CD4-positive, alpha-beta T cell treated with Interleukin-1 beta for 1 hour (primary cell): Measurements from ENCODE around the gene LMBRD1.

ENCODE experiments used
- DNase-seq, 2 donors: peaks; one replicate each; pipeline ENCODE4 v3.0.0-alpha.2; 2020 to 2022

LMBRD1 gene

DNA sequence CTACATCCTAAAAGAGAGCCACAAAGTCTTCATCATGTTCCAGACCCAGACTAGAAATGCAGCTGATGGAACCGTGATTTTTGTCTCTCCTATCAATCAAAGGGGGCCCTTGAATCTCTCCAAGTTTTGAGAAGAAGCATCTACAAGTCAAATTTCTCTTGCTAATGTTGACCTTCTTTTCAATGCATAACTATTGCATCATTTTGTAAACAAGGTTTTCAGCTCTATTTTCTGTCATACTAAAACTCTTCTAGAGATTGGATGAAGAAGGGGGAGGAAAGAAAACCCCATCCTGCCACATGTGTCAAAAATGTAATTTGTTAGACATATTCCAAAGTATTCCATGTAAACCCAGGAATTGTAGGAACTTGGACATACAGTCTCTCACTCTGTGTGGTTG is 169.2 kb downstream of the LMBRD1 start:
- no peak for DNase-seq

DNA sequence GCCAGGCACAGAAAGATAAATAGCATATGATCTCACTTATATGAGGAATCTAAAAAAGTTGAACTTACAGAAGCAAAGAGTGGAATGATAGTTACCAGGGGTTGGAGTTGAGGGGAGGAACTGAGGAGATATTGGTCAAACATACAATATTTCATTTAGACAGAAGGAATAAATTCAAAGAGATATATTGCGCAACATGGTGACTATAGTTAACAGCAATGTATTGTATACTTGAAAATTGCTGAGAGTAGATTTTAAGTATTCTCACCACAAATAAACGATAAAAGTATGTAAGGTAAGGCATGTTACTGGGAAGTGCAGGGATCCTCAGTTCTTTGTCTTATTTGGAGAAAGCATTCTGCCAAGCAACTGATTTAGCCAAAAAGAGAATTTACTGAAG is 171.9 kb downstream of the LMBRD1 start:
- no peak for DNase-seq
